GM11168 (cell line): Measurements from ENCODE around the gene UBE2M.
"Not testable (repeated sequence)": the region's sequence is repeated elsewhere in the genome, so short reads cannot be mapped to it uniquely, and the experiment has no call there.

Experiments
- in situ Hi-C: fragments of 300-500 bp; cut with MboI; formaldehyde crosslinking; loops from one replicate; pipeline ENCODE4 v1.12.0; 2022; ENCODE audit warnings: low sequenced_read_pairs; ENCODE audit not compliant: unreplicated experiment

UBE2M gene

GRCh38 chr19:58516246-58516836 lies 42.1 kb downstream of the UBE2M start:
- in situ Hi-C loops = no loop called here

DNA sequence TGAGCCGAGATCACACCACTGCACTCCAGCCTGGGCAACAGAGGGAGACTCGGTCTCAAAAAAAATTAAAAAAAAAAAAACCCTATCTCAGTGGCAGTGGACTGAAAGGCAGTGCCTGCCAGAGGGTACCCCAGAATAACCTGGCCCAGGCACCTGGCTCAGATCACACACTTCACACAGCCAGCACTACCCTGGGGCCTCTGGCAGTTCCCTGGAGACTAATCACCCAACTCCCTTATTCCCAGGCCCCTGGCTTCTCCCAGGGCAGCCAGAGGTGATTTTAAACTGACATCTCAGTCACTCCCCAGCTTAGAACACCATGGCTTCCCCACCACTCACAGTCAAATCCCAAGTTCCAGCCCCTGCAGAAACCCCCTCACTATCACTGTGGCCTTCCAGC lies 43.2 kb downstream of the UBE2M start:
- in situ Hi-C loops = no loop called here

- in situ Hi-C loops = no loop called here
These were observed 43.8 kb downstream of the UBE2M start for GRCh38 chr19:58514564-58515022.

- in situ Hi-C loops = no loop called here
These were observed 44.5 kb downstream of the UBE2M start for GRCh38 chr19:58513694-58514563.

DNA sequence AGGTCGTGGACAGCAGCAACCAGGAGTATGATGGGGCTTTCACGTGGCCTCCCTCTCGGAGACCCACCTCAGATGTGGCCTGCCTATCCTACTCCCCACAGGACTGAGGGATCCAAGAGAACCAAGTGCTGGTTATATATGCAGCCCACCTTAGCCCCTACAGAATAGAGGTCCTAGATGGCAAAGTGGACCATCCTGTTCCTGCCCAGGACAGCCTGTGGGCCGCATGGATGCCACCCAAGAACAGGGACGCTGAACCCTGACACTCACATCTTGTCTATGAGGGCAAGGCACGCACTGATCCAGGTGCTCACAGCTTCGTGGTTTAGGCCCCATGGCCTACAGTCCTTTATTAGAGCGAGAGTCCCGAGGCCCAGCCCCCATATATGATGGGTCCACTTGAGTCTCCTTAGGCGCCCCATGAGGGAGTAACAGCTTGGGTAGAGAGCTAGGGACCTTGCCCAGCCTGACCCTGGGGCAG lies 45.2 kb downstream of the UBE2M start:
- in situ Hi-C loops = no loop called here

DNA sequence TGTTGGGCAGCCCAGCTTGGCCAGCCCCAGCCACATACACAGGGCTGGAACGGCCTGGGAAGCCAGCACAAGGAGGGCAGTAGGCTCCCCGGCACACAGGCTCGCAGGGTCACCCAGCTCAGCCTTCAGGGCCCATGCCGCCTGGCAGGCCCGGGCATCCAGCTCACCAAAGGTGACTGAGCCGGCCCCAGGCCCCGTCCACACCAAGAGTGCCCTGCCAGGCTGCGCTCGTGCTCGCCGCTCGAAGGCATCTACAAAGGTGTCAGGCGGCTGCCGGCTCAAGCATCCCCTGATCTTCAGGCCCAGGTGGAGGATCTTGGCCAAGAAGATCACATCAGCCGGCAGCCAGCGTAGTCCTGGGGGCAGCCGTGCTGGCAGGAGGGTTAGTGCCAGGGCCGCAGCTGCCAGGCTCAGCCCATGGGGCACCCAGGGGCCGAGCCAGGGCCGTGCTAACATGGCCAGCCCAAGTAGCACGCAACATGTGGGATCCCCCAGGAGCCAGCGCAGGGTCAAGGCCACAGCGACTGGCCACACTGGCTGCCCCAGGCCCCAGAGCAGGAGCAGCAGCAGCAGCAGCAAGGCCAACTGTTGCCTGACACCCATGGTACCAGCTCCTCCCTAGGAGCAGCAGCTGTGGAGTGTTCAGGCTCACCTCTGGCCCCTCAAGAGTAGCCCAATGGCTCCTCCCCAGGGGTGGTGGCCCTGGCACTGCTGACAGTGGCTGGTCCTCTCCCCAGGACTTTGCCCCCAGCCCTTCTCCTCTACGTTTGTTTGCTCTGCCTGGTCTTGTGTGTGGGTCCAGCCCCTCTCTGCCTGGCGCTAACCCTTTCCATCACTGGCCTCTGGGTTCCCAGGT lies 46.8 kb downstream of the UBE2M start, which contains the start of gene SLC27A5:
SLC27A5 (minus strand) TSS at position 640 of the 856 bp plus-strand sequence; CDS start at position 603, 37 bp downstream.
- in situ Hi-C loops = no loop called here

DNA sequence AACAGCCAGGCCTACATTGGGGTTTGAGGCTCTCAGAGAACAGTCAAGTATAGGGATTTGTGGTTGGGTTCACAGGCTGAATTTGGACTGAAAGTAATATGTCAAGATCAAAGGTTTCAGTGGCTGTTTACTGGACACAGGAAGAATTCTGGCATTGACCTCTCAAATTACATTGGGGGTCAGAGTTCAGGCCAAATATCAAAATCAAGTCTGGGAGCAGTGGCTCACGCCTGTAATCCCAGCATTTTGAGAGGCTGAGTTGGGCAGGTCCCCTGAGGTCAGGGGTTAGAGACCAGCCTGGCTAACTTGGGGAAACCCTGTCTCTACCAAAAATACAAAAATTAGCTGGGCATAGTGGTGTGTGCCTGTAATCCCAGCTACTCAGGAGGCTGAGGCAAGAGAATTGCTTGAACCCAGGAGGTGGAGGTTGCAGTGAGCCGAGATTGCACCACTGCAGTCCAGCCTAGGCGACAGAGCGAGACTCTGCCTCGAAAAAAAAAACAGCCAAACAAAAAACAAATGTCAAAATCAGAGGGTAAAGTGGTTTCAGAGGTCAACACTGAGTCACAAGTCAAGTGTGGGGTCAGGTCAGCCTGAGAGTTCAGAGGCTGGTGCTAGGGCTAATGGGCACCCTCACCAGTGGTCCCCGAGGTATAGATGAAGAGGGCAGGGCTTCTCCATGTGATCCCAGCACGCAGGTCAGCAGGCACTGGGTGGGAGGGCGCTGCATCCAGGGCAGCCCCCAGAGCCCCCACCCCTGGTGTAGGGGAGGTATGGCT lies 48.1 kb downstream of the UBE2M start:
- in situ Hi-C loops = no loop called here

DNA sequence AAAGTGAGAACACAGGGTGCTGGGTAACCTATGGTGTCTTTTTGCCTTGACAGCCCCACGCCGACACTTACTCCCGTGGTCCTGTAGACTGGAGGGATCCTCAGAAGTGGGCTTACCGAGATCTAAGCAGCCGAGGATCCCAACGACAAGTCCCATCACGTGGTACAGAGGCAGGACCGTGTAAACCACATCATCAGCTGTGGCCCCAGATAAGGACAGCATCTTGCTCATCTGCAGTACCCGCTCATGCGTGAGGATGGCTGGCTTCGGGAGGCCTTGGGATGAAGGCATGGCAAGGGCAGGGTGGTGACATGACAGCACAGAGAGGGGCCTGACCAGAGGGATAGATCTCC lies 48.7 kb downstream of the UBE2M start:
- in situ Hi-C loops = no loop called here

GRCh38 chr19:58507602-58508223 lies 50.7 kb downstream of the UBE2M start:
- in situ Hi-C loops = not testable (repeated sequence)
